Measurements from ENCODE around the gene CLNK.

DNA sequence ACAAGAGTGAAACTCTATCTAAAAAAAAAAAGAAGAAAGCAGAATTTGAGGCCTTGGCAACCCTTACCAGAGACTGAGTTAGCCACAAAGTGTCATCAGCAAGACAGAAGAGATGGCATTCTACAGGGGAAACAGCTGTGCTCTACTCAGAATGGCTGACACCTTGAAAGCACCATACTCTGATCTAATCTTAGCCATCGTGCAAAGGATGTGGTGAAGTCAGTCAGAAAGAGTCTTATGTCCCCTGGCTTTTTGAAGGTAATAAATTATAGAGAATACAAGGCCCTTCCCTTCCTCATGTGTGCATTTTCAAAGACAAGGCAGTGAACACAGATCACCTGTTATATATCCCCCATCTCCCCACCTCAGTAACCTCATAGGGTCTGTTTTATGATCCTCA is 13.2 kb downstream of the CLNK start:
- no peak for TF ChIP-seq JUN (IDR thresholded peaks at IDR 0.05)
- TF ChIP-seq, protein P1, sequence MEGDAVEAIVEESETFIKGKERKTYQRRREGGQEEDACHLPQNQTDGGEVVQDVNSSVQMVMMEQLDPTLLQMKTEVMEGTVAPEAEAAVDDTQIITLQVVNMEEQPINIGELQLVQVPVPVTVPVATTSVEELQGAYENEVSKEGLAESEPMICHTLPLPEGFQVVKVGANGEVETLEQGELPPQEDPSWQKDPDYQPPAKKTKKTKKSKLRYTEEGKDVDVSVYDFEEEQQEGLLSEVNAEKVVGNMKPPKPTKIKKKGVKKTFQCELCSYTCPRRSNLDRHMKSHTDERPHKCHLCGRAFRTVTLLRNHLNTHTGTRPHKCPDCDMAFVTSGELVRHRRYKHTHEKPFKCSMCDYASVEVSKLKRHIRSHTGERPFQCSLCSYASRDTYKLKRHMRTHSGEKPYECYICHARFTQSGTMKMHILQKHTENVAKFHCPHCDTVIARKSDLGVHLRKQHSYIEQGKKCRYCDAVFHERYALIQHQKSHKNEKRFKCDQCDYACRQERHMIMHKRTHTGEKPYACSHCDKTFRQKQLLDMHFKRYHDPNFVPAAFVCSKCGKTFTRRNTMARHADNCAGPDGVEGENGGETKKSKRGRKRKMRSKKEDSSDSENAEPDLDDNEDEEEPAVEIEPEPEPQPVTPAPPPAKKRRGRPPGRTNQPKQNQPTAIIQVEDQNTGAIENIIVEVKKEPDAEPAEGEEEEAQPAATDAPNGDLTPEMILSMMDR (IDR thresholded peaks at IDR 0.05): no peak
